Fibroblast of lung (primary cell): ENCODE data around the gene DCP1B. TPM values are rescaled to one million over a fixed set of nuclear protein-coding genes. Genes with fewer than 3 reads are reported as not detected.

Experiments
- DNase-seq, 2 donors: peaks; one replicate each; pipeline versions ENCODE4 v3.0.0 to v3.0.0-alpha.2; 2010; ENCODE audit warnings: low read depth in 2 of 2
- H2AFZ ChIP-seq: 2 replicates; pipeline ENCODE4 v1.5.1; 2012; ENCODE audit warnings: low read length, control low read depth, inconsistent platforms
- H3K27ac ChIP-seq: 2 replicates; pipeline ENCODE4 v1.5.1; 2011; ENCODE audit warnings: low read length, control low read depth; ENCODE audit not compliant: insufficient read depth
- H3K27me3 ChIP-seq: 2 replicates; pipeline ENCODE4 v1.5.1; 2011; ENCODE audit warnings: mild to moderate bottlenecking, low read length; ENCODE audit not compliant: control insufficient read depth, insufficient read depth
- H3K36me3 ChIP-seq: 2 replicates; pipeline ENCODE4 v1.5.1; 2011; ENCODE audit warnings: low read length; ENCODE audit not compliant: control insufficient read depth, insufficient read depth
- H3K4me1 ChIP-seq: 2 replicates; pipeline ENCODE4 v1.5.1; 2011; ENCODE audit warnings: low read length; ENCODE audit not compliant: control insufficient read depth, insufficient read depth; ENCODE audit errors: extremely low read depth
- H3K4me2 ChIP-seq: 2 replicates; pipeline ENCODE4 v1.5.1; 2011; ENCODE audit warnings: low read length, control low read depth; ENCODE audit not compliant: insufficient read depth; ENCODE audit errors: extremely low read depth
- H3K4me3 ChIP-seq, 4 experiments: fragments of 200-600 bp in 1 of 4; sonication (generic) in 1 of 4; replicated peaks in 1 of 4; 2 replicates each; pipeline ENCODE4 v1.5.1; 2011 to 2016; ENCODE audit warnings: low read length in 4 of 4, low read depth in 3 of 4, mild to moderate bottlenecking in 3 of 4, control low read depth in 2 of 4, inconsistent platforms in 1 of 4, mixed read lengths in 1 of 4; ENCODE audit not compliant: insufficient read depth in 1 of 4; ENCODE audit errors: control extremely low read depth in 1 of 4
- H3K79me2 ChIP-seq: 2 replicates; pipeline ENCODE4 v1.5.1; 2012; ENCODE audit warnings: mild to moderate bottlenecking, low read length, inconsistent platforms; ENCODE audit not compliant: control insufficient read depth, insufficient read depth
- H3K9ac ChIP-seq: 2 replicates; pipeline ENCODE4 v1.5.1; 2011; ENCODE audit warnings: mild to moderate bottlenecking, low read length, control low read depth; ENCODE audit not compliant: insufficient read depth
- H3K9me3 ChIP-seq: 2 replicates; pipeline ENCODE4 v1.5.1; 2012; ENCODE audit warnings: low read depth, low read length; ENCODE audit not compliant: control insufficient read depth, insufficient read depth
- H4K20me1 ChIP-seq: 2 replicates; pipeline ENCODE4 v1.5.1; 2011; ENCODE audit warnings: low read length; ENCODE audit not compliant: control insufficient read depth, insufficient read depth; ENCODE audit errors: extremely low read depth
- EZH2 ChIP-seq: IDR thresholded peaks from 2 replicates; pipeline ENCODE4 v1.5.1; 2012; ENCODE audit warnings: low read length, control low read depth, mild to moderate bottlenecking; ENCODE audit errors: missing control alignments
- polyA plus RNA-seq, 2 donors: library from polyadenylated mRNA; depleted of rRNA in 1 of 2; stranded (reverse) in 1 of 2; unstranded in 1 of 2; fragments of >200 nt; gene quantifications; 2 replicates each; pipeline ENCODE4 v1.2.1, GENCODE V29; 2011 to 2012; ENCODE audit warnings: missing spikeins in 1 of 2
- total RNA-seq: library from RNA; depleted of rRNA; stranded (reverse); fragments of >200 nt; gene quantifications from 2 replicates; pipeline ENCODE4 v1.2.1, GENCODE V29; 2014
- TF ChIP-seq, protein P1 (sequence below), 2 donors: IDR thresholded peaks in 1 of 2; conservative IDR thresholded peaks in 1 of 2; 1 replicate in 1 of 2; 2 replicates in 1 of 2; pipeline ENCODE4 v1.5.1; 2011 to 2012; ENCODE audit warnings: low read length in 2 of 2, control low read depth in 1 of 2, inconsistent platforms in 1 of 2, low read depth in 1 of 2, mild to moderate bottlenecking in 1 of 2

The DCP1B gene
- total and polyA plus RNA-seq, 2 donors (not counting 1 experiment from before 2014, with no cell fraction given), result 10.4 to 19.4 TPM

- Histone ChIP-seq H2AFZ (no peak overlapping the region), H3K4me2 (no peak overlapping the region), H3K9ac (no peak overlapping the region), H4K20me1 (no peaks in the 10 kb centered on the region), H3K27ac (no peak overlapping the region), H3K36me3 (no peaks in the 10 kb centered on the region), H3K27me3 (peaks cover under 1% of the 10 kb centered on the region), H3K4me1 (no peaks in the 10 kb centered on the region), H3K9me3 (no peaks in the 10 kb centered on the region), H3K79me2 (no peaks in the 10 kb centered on the region), H3K4me3 (no peak overlapping the region)
- DNase-seq, result no peak
- no peak for TF ChIP-seq EZH2
- TF ChIP-seq, protein P1, sequence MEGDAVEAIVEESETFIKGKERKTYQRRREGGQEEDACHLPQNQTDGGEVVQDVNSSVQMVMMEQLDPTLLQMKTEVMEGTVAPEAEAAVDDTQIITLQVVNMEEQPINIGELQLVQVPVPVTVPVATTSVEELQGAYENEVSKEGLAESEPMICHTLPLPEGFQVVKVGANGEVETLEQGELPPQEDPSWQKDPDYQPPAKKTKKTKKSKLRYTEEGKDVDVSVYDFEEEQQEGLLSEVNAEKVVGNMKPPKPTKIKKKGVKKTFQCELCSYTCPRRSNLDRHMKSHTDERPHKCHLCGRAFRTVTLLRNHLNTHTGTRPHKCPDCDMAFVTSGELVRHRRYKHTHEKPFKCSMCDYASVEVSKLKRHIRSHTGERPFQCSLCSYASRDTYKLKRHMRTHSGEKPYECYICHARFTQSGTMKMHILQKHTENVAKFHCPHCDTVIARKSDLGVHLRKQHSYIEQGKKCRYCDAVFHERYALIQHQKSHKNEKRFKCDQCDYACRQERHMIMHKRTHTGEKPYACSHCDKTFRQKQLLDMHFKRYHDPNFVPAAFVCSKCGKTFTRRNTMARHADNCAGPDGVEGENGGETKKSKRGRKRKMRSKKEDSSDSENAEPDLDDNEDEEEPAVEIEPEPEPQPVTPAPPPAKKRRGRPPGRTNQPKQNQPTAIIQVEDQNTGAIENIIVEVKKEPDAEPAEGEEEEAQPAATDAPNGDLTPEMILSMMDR (conservative IDR thresholded peaks at IDR 0.05 in 1 of 2, IDR thresholded peaks at IDR 0.05 in 1 of 2; ENCODE audit: low read depth in 1 of 2, low read length in 2 of 2), result no peak
These were observed 14.1 kb upstream of the DCP1B start for GRCh38 chr12:2018391-2018790.

DNA sequence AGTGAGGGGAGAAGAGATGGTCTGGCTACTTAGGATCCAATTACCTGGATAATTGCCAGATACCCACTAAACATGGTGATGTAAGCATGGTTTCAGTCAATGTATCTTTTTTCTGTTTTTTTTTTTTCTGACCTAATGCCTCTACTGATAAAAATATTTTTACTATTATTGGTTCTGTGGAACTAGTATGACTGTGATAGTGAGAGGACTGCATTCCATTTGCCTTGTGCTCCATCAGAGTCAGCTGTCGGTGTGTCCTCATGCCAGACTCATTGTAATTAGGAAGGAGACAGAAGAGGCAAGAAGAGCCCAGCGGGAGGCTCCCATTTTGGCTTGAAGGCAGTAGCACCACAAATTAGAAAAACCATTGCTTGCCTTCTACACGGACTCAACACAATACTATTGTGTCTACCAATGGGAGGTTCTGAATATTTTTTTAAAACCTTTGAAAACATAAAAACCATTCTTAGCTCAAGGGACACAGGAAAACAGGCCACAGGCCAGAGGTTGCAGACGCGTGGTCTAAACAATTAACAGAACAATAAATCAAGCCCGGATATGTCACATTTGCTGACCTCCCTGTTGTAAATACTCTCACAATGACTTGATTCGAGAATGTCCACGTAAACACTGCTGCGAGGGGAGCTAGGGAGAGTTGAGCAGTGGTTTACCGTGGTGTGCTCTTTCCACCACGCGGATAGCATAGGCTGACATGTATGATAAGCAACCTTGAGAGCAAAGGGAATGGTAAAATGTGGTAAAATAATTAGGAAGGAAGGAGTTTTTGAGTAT, 13.5 kb upstream of the DCP1B start:
- Histone ChIP-seq H3K27ac (no peak overlapping the region), H3K9me3 (no peaks in the 10 kb centered on the region), H3K79me2 (no peaks in the 10 kb centered on the region), H3K4me3 (no peak overlapping the region), H3K27me3 (no peaks in the 10 kb centered on the region), H3K4me1 (no peaks in the 10 kb centered on the region), H4K20me1 (no peaks in the 10 kb centered on the region), H2AFZ (no peak overlapping the region), H3K9ac (no peak overlapping the region), H3K36me3 (no peaks in the 10 kb centered on the region), H3K4me2 (no peak overlapping the region)
- peak in 1 of 2 donors; percentile 11 for DNase-seq
- TF ChIP-seq EZH2, result no peak
- TF ChIP-seq, protein P1 (conservative IDR thresholded peaks at IDR 0.05 in 1 of 2, IDR thresholded peaks at IDR 0.05 in 1 of 2; ENCODE audit: low read depth in 1 of 2, low read length in 2 of 2), result no peak

GRCh38 chr12:2016862-2017545, 12.7 kb upstream of the DCP1B start:
- H3K4me3 ChIP-seq, result no peak overlapping the region
- H3K79me2 ChIP-seq, result no peaks in the 10 kb centered on the region
- no peak overlapping the region for H3K9ac ChIP-seq
- no peak for TF ChIP-seq EZH2
- TF ChIP-seq, protein P1 (conservative IDR thresholded peaks at IDR 0.05 in 1 of 2, IDR thresholded peaks at IDR 0.05 in 1 of 2; ENCODE audit: low read depth in 1 of 2, low read length in 2 of 2), result no peak
- H3K27me3 ChIP-seq, result no peaks in the 10 kb centered on the region
- no peaks in the 10 kb centered on the region for H3K36me3 ChIP-seq
- no peak overlapping the region for H3K4me2 ChIP-seq
- H3K27ac ChIP-seq, result no peak overlapping the region
- no peaks in the 10 kb centered on the region for H3K9me3 ChIP-seq
- no peaks in the 10 kb centered on the region for H4K20me1 ChIP-seq
- H3K4me1 ChIP-seq, result no peaks in the 10 kb centered on the region
- no peak for DNase-seq
- no peak overlapping the region for H2AFZ ChIP-seq
